B cell (primary cell): Measurements from ENCODE around the gene SNPH. TPM values are rescaled to one million over a fixed set of nuclear protein-coding genes. Genes with fewer than 3 reads are reported as not detected.

Experiments
- ATAC-seq: fragments of 200-7000 bp; cut with Tn5 transposase; one replicate; pipeline ENCODE4 v1.10.0; 2021; ENCODE audit warnings: low read depth, mild to moderate bottlenecking, moderate number of reproducible peaks, moderate library complexity
- CTCF ChIA-PET: fragments of 350-600 bp; sonication (Branson Sonifier 250); formaldehyde crosslinking; loops from one replicate; lab custom pipeline; 2021; ENCODE audit warnings: antibody characterized with exemption, inconsistent platforms; lab: Charles Lee
- POLR2A ChIA-PET: fragments of 350-600 bp; sonication (Branson Sonifier 250); formaldehyde crosslinking; loops from one replicate; lab custom pipeline; 2021; ENCODE audit warnings: antibody characterized with exemption; lab: Charles Lee
- DNase-seq: peaks from one replicate; pipeline ENCODE4 v3.0.0; 2013
- H2AFZ ChIP-seq: 2 replicates; pipeline ENCODE4 v1.6.1; 2012; ENCODE audit warnings: mild to moderate bottlenecking, low read depth, low read length; ENCODE audit not compliant: insufficient read depth, poor library complexity, severe bottlenecking
- H3K27ac ChIP-seq, 2 donors: 1 replicate in 1 of 2; 2 replicates in 1 of 2; pipeline ENCODE4 v1.5.1; 2012 to 2013; ENCODE audit warnings: low read length in 2 of 2, mild to moderate bottlenecking in 2 of 2, moderate library complexity in 1 of 2
- H3K27me3 ChIP-seq, 4 experiments: fragments of 200-600 bp in 1 of 4; sonication (generic) in 1 of 4; replicated peaks in 1 of 4; 1 replicate in 2 of 4; 2 replicates in 2 of 4; pipeline versions ENCODE4 v1.6.1 to v1.7.0; 2013 to 2016; ENCODE audit warnings: low read length in 3 of 4, mild to moderate bottlenecking in 2 of 4, mixed read lengths in 1 of 4, moderate library complexity in 1 of 4; ENCODE audit not compliant: insufficient read depth in 4 of 4, control insufficient read depth in 3 of 4; ENCODE audit errors: control extremely low read depth in 1 of 4
- H3K36me3 ChIP-seq, 2 experiments: replicated peaks in 1 of 2; 1 replicate in 1 of 2; 2 replicates in 1 of 2; pipeline versions ENCODE4 v1.6.1 to v1.7.1; 2013; ENCODE audit warnings: low read length in 1 of 2; ENCODE audit not compliant: insufficient read depth in 2 of 2, control insufficient read depth in 1 of 2; ENCODE audit errors: control extremely low read depth in 1 of 2, extremely low read depth in 1 of 2
- H3K4me1 ChIP-seq, 2 donors: fragments of 200-600 bp in 1 of 2; sonication (generic) in 1 of 2; 1 replicate in 1 of 2; 2 replicates in 1 of 2; pipeline versions ENCODE4 v1.5.1 to v1.6.1; 2013 to 2017; ENCODE audit warnings: low read length in 2 of 2; ENCODE audit not compliant: control insufficient read depth in 2 of 2, insufficient read depth in 2 of 2
- H3K4me2 ChIP-seq: replicated peaks from 2 replicates; pipeline ENCODE3; 2012; ENCODE audit warnings: mild to moderate bottlenecking, low read depth, low read length; ENCODE audit not compliant: poor library complexity, severe bottlenecking
- H3K4me3 ChIP-seq, 5 experiments: fragments of 200-600 bp in 1 of 5; sonication (generic) in 1 of 5; 1 replicate in 3 of 5; 2 replicates in 2 of 5; pipeline versions ENCODE4 v1.5.1 to v1.7.0; 2011 to 2016; ENCODE audit warnings: low read length in 4 of 5, mild to moderate bottlenecking in 4 of 5, low read depth in 2 of 5, control low read depth in 1 of 5, moderate library complexity in 1 of 5; ENCODE audit not compliant: insufficient read depth in 1 of 5; ENCODE audit errors: control extremely low read depth in 1 of 5, extremely low read depth in 1 of 5
- H3K79me2 ChIP-seq: fragments of 200-600 bp; sonication (generic); one replicate; pipeline ENCODE4 v1.6.0; 2016; ENCODE audit warnings: low read length; ENCODE audit not compliant: control insufficient read depth, insufficient read depth
- H3K9ac ChIP-seq: fragments of 200-600 bp; sonication (generic); 2 replicates; pipeline ENCODE4 v1.6.1; 2017; ENCODE audit warnings: mild to moderate bottlenecking, low read length, moderate library complexity
- H3K9me3 ChIP-seq, 3 donors: one replicate each; pipeline versions ENCODE4 v1.6.1 to v1.7.1; 2013; ENCODE audit warnings: low read length in 2 of 3; ENCODE audit not compliant: control insufficient read depth in 2 of 3, insufficient read depth in 1 of 3; ENCODE audit errors: control extremely low read depth in 1 of 3
- H4K20me1 ChIP-seq: 2 replicates; pipeline ENCODE4 v1.6.0; 2012; ENCODE audit warnings: mild to moderate bottlenecking, low read length; ENCODE audit not compliant: insufficient read depth, control insufficient read depth, poor library complexity, severe bottlenecking
- H3K27ac Mint-ChIP-seq: one replicate; pipeline ENCODE4 v1.8.0; 2021; ENCODE audit warnings: mixed read lengths
- H3K27me3 Mint-ChIP-seq: one replicate; pipeline ENCODE4 v1.8.0; 2021; ENCODE audit warnings: mixed read lengths
- H3K4me1 Mint-ChIP-seq: one replicate; pipeline ENCODE4 v1.8.0; 2021; ENCODE audit warnings: mixed read lengths
- H3K4me3 Mint-ChIP-seq: one replicate; pipeline ENCODE4 v1.8.0; 2021; ENCODE audit warnings: mixed read lengths
- H3K9me3 Mint-ChIP-seq: one replicate; pipeline ENCODE4 v1.8.0; 2022; ENCODE audit warnings: mixed read lengths; ENCODE audit not compliant: insufficient read depth
- EZH2 ChIP-seq: IDR thresholded peaks from 2 replicates; pipeline ENCODE4 v1.6.1; 2012; ENCODE audit warnings: borderline replicate concordance, low read depth, mild to moderate bottlenecking, moderate library complexity, low read length; ENCODE audit not compliant: insufficient read depth, poor library complexity, severe bottlenecking
- WGBS: methylation state at CpG from one replicate; pipeline ENCODE4 v1.1.5; 2013; ENCODE audit warnings: missing lambda C conversion rate; ENCODE audit not compliant: insufficient coverage; 5-methylcytosine and 5-hydroxymethylcytosine counted together
- intact Hi-C: fragments of 100-400 bp; cut with micrococcal nuclease; formaldehyde crosslinking; loops from one replicate; pipeline ENCODE4 v1.10.0; 2022
- polyA plus RNA-seq: library from polyadenylated mRNA; depleted of rRNA; stranded (reverse); fragments of >200 nt; gene quantifications from 2 replicates; pipeline ENCODE4 v1.2.3, GENCODE V29; 2012
- total RNA-seq, 2 donors: library from RNA; stranded (reverse); fragments of 120-200 nt in 1 of 2; gene quantifications; 1 replicate in 1 of 2; 2 replicates in 1 of 2; pipeline versions ENCODE4 v1.2.3 to v1.2.4, GENCODE V29; 2013 to 2022
- TF ChIP-seq, protein P1 (sequence below): fragments of 200-600 bp; IDR thresholded peaks from one replicate; pipeline ENCODE4 v1.8.0; 2022; ENCODE audit warnings: antibody characterized with exemption, mild to moderate bottlenecking

Gene SNPH
- total and polyA plus RNA-seq, 2 donors (not counting 1 experiment from before 2014, with no cell fraction given) = 0.67 to 3.0 TPM

DNA sequence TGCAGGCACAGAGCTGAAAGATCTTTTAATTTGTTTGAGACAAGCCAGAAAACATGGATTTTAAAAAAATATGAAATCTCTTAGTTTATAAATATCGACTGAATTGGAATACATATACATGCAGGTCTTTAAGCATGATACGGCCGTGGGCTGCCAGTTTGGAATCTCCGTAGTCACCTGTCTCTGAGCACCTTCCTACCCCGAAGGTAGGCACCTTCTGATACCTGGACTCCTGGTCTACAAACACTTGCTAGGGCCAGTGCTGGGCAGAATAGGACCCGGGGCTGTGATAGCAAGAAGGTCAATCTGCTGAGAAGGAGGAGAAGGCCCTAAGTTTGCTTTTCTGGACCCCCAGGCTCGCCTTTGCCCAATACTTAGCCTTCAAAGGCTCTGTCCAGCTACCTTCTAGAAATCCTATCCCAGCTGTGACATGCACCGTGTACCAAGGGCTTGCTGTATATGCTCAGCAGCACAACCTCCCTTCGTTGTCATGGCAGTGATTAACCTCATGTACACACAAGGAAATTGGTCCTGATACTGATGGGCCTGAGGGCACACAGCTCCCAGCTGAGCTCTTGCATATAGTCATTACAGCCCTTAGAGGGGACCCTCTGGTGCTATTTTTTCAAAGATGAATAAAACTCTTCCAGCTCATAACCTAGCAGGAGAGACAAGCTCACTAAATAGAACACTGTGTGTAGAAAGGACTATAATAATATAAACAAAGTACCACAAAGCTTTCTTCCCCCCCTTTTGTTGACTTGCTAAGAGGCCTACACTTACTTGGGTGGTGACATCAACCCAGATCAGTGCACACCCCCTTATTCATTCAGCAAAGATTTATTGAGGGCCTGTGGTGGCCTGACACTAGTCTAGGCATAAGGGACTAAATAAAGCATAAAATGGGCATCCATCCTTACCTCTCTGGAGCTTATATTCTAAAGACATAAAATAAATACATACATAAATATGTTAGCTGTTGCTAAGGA is 17.7 kb downstream of the SNPH start:
- no peak overlapping the region for H3K4me2 ChIP-seq
- H2AFZ ChIP-seq = no peak overlapping the region
- H3K9me3 ChIP-seq = no peaks in the 10 kb centered on the region
- H3K4me1 Mint-ChIP-seq = peaks cover 3% of the 10 kb centered on the region
- peaks cover 10% of the 10 kb centered on the region for H3K27me3 Mint-ChIP-seq
- intact Hi-C loops = no loop called here
- no peaks in the 10 kb centered on the region for H3K36me3 ChIP-seq
- no peak overlapping the region for H3K4me3 Mint-ChIP-seq
- ChIA-PET CTCF (interaction anchor here (0.8 to 1.4 kb wide), 2 partner anchors 70 to 220 kb away, joined by 3 read pairs; no protein-coding TSS in a partner anchor), POLR2A (no interaction called here)
- H3K9ac ChIP-seq = no peak overlapping the region
- no peaks in the 10 kb centered on the region for H3K9me3 Mint-ChIP-seq
- no peak overlapping the region for H3K27ac ChIP-seq
- H3K27me3 ChIP-seq = no peaks in the 10 kb centered on the region
- TF ChIP-seq EZH2 = no peak
- TF ChIP-seq, protein P1, sequence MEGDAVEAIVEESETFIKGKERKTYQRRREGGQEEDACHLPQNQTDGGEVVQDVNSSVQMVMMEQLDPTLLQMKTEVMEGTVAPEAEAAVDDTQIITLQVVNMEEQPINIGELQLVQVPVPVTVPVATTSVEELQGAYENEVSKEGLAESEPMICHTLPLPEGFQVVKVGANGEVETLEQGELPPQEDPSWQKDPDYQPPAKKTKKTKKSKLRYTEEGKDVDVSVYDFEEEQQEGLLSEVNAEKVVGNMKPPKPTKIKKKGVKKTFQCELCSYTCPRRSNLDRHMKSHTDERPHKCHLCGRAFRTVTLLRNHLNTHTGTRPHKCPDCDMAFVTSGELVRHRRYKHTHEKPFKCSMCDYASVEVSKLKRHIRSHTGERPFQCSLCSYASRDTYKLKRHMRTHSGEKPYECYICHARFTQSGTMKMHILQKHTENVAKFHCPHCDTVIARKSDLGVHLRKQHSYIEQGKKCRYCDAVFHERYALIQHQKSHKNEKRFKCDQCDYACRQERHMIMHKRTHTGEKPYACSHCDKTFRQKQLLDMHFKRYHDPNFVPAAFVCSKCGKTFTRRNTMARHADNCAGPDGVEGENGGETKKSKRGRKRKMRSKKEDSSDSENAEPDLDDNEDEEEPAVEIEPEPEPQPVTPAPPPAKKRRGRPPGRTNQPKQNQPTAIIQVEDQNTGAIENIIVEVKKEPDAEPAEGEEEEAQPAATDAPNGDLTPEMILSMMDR = no peak
- DNase-seq (no peak), ATAC-seq (no peak)
- H3K4me1 ChIP-seq = no peaks in the 10 kb centered on the region
- 96% methylated on average over 9 of the region's 9 CpGs for WGBS
- H3K79me2 ChIP-seq = no peaks in the 10 kb centered on the region
- no peak overlapping the region for H3K4me3 ChIP-seq
- H4K20me1 ChIP-seq = no peaks in the 10 kb centered on the region
- no peak overlapping the region for H3K27ac Mint-ChIP-seq
